Hepatocyte (in vitro differentiated cells): ENCODE data around the gene DNMT1.

Source experiments
- CTCF ChIP-seq: fragments of 200-600 bp; sonication (generic); IDR thresholded peaks from 2 replicates; pipeline ENCODE4 v1.5.1; 2016; ENCODE audit warnings: antibody characterized with exemption, mild to moderate bottlenecking; ENCODE audit not compliant: poor library complexity
- EZH2 ChIP-seq: fragments of 200-600 bp; sonication (generic); IDR thresholded peaks from 2 replicates; pipeline ENCODE4 v1.6.1; 2016; ENCODE audit warnings: antibody characterized with exemption, mild to moderate bottlenecking, borderline replicate concordance
- EZH2phosphoT487 ChIP-seq: fragments of 200-600 bp; sonication (generic); IDR thresholded peaks from one replicate; pipeline ENCODE4 v1.6.1; 2018; ENCODE audit warnings: antibody characterized with exemption, mild to moderate bottlenecking, low read depth, moderate library complexity; ENCODE audit not compliant: unreplicated experiment, severe bottlenecking

DNA sequence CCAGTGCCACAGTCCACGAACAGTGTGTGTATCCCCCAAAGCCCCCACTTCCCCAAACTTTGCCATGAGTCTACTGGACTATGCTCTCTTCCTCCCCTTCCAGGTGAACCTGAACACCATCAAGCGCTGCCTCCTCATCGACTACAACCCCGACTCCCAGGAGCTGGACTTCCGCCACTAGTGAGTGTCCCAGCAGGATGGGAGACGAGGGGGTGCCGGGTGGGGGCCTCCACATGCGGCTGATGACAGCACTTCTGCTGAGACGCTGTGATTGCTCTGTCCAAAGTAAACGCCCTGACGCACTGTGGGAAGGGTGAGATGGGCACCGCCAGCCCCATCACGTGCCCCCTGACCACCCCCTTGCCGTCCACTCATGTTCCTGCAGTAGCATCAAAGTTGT is 85.2 kb downstream of the DNMT1 start:
- no peak for TF ChIP-seq CTCF
- TF ChIP-seq EZH2phosphoT487: no peak
- no peak for TF ChIP-seq EZH2
